HG02571 (cell line): ENCODE results near the gene FAM117B.
"Not testable (repeated sequence)": the region's sequence is repeated elsewhere in the genome, so short reads cannot be mapped to it uniquely, and the experiment has no call there.

Experiments used
- ATAC-seq: cut with Tn5 transposase; IDR thresholded peaks from one replicate; pipeline ENCODE4 v1.9.1; 2021; ENCODE audit warnings: mild to moderate bottlenecking, moderate library complexity; ENCODE audit not compliant: unreplicated experiment

The FAM117B gene

DNA sequence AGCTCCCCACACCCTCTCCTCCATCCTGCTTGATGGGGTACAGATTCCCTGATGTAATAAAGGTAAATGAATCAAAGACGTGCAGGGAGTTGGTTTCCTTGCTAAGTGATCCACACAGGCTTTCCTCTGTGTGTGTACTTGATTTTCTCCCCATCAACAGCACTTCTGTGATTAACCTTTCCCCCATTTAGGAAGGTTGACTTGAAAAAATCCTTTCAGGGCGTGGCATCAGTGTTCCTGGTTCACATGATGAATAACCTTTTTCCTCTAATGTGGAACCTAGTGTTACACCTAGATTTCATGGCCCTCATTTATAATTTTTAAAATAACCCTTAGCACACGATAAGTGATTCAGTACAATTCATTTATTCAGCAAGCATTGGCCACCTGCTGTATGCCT is 121.8 kb downstream of the FAM117B start:
- no peak for ATAC-seq

DNA sequence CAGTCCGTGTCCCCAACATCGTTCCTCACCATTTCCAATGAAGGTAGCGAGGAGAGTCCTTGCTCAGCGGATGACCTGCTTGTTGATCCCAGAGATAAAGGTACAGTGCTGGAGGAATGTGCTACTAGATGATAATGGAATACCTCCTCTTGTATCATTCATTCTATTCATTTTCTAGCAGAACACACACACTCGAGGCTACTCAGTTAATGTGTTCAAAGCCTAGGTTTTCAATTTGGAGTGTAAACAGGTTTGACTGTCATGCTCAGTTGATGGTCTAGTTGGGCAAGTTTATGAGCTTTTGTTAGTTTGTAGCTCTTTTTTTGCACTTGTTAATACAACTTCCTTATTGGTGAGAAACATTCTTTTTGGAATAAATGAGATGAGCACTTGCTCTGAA is 122.6 kb downstream of the FAM117B start:
- ATAC-seq, result no peak

DNA sequence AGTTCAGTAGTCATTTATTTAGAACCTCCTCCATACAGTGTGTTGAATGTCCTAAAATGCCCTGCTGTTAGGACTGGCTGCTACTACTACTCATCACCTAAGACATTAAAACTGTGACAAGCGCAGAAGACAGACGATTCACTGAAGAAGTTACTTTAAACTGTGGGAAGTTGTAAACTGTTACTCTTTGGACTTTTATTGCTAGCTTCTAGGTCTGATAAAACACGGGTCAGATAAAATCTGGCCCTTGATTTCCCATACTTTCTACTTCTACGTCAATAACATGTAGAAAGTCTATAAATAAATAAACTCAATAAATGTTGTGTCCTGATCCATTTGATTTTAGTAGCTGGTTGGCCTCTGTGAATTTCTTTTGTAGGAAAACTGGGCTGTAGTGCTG is 123.4 kb downstream of the FAM117B start:
- no peak for ATAC-seq

DNA sequence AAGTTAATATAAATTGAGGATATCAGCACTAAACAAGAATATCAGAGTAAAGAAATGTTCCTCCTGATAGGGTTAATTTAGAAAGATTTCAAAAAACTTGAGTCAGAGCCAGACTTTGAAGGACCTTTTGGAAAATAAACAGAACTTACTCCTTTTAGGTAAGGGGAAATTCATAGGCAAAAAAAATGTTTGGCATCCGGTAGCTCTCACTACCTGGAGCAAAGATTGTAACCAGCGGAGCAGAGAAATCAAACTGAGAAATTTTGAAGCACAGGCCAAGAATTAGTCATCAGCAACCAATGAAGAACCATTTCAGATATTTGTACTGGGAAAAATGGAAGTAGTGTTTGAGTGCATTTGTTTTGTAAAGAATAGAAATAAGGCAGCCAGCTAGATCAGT is 123.8 kb downstream of the FAM117B start:
- ATAC-seq, result no peak

DNA sequence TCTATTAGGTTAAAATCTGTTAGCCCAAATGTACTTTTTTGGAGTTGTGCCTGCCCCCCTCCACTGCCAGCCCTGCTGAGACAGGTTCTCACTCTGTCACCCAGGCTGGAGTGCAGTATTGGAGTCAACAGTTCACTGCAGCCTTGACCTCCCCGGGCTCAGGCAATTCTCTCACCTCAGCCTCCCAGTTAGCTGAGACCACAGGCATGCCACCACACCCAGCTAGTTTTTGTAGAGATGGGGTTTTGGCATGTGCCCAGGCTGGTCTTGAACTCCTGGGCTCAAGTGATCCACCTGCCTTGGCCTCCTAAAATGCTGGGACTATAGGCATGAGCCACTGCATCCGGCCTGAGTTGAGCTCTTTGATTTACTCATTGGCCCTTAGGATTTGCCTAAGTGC is 126.1 kb downstream of the FAM117B start:
- ATAC-seq, result no peak

DNA sequence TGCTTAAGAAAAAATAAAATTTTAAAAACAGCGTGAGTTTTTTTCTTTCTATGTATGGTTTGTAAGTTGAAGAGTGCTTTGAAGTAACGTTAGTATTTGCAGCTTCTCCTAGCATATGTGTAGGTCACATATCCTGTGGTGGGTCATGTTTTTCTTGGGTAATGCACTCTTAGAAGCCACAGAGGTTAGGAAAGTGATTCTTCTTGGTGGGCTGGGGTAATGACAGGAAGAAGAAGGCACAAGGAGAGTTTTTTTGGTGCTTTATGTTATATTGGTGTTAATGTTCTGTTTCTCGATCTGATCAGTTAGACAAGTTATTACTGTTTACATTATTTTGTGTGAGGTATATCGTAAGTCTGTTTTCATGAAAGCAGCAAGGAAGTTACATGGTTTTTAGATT is 127.8 kb downstream of the FAM117B start:
- no peak for ATAC-seq

DNA sequence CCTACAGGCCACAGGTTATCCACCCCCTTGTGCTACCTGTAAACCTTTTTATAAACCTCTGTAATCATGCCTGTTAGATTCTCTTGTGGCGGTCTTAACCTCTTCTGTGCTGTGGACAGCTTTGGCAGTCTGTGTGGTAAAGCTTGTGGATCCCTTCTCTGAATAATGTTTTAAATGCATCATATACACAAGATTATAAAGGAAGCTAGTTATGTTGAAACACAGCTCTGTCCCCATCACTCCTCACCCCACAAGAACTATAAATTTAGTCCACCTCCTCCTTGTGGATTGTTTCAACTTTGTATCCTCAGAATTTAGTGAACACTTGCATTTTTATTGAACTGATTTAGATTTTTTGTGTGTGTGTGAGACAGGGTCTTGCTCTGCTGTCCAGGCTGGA is 129.1 kb downstream of the FAM117B start:
- ATAC-seq, result no peak

DNA sequence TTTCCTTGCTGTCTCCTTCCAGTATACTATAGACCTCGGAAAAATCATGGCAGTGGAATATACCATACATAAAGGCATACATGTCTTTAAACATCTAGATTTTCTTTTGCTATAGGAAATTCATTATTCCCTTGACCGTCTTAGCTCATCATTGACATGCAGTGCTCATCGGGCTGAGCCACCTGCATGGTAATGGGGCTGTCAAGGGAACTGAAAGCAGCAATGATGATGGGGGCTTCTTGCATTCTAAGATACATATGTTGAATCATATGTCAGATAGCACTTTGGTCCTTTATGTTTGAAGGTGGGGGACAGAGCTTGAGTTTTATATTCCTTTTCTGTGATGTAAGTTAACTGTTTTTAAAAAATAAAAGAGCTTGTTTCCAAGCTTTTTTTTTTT is 130.2 kb downstream of the FAM117B start:
- ATAC-seq, result no peak

DNA sequence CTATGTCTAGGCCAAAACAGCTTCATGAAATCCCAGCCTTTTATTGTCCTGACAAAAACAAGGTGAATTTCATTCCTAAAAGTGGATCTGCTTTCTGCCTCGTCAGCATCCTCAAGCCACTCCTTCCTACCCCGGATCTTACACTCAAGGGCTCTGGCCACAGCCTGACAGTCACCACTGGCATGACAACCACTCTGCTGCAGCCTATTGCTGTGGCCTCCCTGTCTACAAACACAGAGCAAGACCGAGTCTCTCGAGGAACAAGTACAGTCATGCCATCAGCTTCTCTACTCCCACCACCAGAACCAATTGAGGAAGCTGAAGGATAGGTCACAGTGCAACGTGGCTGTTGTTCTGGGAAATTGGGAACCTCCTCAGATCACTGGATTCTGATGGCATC is 130.7 kb downstream of the FAM117B start:
- no peak for ATAC-seq

DNA sequence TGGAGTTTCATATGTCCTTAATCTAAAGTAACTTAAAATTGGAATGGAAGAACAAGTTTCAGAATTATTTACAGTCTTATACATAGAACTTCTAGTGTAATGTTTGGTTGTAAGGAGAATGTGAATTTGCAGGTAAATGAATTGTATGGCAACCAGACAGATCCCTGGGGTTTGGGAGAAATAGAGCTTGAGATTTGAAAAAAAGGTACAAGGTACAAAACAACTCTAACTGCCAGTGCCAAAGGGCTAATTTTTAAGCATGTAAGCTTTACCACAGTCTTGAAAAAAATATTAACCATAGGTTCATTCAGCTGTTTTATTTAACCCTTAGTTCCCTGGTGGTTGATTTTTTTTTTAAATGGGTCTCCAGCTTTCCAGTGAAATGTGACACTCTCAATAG is 133.5 kb downstream of the FAM117B start:
- no peak for ATAC-seq

DNA sequence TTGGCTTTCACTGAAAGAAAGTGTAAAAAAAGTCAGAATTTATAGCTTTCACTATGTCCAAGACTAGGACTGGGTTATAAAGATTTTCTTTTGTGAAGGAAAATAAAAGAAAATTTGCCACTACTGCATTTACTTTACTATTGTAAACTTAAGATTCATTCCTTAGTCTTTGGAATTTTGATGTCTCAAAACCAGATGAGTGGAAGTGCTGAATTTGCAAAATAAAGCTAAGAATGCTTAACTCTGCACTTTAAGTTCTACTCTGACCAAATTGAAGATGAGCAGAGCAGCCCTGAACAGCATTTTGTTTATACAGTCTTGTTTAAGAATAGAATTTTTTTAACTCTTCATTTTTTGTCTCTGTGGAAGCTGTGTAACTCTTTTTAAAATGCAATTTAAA is 134.4 kb downstream of the FAM117B start:
- no peak for ATAC-seq

DNA sequence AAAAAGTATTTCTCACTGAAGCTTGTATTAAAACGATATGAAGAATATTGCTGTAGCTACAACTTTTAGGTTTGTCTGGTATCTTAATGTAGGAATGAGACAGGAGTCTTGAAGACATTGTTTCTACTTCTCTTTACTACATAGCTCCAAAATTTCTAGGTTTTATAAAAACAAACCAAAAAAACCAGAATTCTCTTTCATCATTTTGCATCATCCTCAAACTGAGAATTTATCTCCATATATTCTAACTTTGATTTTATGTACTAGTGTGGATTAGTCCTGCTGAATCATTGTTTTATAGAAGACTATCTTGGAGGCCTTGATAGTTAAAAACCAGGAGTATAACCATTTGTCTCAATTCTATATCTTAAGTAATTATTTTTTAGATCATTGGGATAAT is 136.6 kb downstream of the FAM117B start:
- no peak for ATAC-seq

DNA sequence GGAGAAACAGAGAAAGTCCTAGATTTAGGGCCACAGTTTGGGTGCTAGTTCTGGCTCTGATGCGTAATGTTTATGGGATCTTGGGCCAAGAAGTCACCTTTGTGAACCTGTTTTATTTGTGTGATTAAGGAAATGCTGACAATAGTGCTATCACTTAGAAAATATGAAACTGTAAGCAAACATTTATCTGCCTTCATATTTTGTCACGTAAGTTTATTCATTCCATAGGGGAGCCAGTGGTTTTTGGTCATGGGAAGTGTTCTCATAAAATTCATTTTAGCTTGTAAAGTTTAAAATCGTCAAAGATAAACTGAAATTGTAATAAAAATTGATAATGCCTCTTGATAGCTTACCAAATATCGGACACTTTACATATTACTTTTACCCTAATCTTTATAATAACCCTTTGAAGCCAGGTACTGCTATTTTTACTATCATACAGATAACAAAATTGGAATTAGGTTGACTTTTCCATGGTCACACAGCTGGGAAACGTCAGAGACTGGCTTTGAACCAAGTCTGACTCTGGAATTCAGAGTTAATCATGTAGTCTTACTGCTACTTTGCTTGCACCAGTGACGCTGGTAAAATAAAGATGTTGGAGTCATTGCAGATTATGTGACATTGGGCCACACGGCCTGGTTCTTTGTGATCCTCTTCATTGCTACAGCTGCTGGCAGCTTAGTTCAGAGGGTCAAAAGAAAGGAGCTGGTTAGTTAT is 137.1 kb downstream of the FAM117B start:
- ATAC-seq, result no peak

DNA sequence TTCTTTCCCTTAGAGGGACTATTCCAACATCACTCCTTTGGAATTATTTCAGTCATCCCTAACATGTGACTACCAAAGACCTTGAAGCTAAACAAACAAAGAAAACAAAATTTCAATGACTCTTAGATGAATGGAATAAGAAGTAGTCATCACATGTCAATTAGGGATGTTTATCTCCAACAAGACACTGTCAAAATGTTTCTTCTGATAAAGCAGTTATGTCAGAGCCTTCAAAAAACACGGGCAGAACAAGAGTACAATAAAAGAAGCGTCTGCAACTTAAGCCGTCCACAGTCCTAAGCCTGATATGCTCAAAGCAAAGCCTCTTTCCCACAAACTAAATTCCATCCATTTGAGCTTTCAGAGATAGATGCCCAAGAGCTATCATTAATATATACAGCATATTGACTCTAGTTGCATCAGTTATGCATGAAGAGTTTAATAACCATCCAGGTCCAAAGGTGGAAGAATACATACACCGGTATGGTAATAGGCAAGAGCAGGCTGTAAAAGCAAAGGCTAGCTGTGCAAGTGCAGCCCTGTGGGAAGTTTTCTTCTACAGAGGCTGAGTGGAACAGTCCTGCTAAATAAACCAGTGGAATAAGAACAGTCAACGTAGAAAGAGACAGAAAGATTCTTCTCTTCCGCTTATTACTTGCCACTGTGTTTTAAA is 138.7 kb downstream of the FAM117B start:
- no peak for ATAC-seq

DNA sequence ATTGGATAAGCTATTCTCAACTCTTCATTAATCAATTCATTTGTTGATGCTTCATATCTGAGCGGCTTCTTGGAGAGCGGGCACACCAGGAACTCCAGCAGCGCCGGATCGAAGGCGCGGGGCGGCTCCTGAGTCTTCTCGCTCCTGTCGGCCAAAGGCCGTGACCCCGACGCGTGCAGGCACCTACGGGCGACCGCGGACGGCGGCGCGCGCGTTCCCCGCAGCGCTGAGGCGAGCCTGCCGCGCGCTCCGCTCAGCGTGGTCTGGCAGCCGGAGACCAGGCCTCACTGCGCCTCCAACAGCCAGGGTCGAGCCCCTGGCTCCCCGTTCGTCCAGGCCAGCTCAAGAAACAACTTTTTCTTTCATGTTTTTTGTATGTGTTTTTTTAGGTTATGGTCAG is 139.3 kb downstream of the FAM117B start:
- no peak for ATAC-seq

DNA sequence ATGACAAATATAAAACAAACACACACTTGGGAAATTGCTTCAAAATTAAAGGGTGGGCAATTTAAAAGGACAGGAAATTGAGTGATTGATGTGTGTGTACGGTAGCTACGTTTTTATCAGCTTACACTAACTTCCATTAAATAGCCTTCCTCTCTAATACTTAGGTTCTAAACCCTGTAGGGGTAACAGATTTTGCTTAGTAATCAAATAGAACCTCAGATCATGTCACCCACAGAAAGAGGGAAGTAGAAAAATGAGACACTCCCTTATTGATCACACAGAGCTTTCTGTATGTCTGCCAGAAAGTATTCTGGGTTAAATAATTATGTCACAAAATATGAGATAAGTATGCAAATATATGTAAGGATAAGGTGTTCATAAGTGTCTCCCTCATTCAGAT is 143.4 kb downstream of the FAM117B start:
- ATAC-seq, result no peak

DNA sequence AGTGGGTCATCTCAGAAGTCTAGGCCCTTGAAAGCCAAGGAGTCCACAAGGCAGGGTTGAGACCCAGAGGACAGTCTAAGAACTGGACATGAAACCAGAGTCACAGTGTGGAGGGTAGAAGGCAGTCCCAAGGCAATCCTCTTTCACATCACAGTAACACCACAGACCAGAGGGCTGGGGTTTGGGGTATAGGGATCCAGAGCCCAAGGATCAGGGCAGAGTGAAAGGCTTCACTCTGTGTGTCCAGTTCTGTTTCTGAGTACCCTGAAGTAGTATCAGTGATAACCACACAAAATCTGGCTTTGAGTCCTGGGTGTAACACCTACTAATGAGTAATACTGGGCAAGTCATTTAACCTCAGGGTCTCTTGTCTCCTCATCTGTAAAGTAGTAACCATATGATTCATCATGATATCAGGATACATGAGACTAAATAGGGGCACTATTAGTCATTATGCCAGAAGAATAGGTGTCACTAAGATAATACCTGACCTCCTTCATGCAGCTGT is 145.8 kb downstream of the FAM117B start:
- peak; percentile 86 for ATAC-seq

DNA sequence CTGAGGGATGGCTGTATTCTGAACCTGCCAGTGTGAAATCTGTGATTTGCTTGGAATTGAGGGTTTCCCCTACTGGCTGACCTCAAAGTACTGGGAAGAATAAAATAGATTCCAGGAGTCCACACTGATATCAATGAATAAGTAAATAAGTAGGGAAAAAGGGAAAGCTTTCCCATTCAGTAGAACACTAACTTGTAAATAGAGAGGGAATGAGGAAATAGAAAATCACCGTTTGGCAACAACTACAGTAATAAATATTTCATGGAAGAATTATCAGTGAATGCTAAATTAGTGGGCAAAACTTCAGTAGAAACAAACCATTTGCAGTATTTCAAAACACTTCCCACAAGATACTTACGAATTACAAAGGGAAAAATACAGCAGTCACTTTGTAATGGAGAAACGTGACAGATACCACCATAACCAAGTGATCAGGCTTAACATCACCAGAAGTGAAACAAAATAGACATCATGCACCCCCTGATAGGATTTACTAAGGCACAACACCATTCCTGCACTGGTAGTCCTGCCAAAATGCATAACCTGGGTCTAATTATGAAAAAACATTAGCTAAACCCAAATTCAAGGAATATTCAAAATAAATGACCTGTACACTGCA is 148.3 kb downstream of the FAM117B start:
- ATAC-seq, result no peak

DNA sequence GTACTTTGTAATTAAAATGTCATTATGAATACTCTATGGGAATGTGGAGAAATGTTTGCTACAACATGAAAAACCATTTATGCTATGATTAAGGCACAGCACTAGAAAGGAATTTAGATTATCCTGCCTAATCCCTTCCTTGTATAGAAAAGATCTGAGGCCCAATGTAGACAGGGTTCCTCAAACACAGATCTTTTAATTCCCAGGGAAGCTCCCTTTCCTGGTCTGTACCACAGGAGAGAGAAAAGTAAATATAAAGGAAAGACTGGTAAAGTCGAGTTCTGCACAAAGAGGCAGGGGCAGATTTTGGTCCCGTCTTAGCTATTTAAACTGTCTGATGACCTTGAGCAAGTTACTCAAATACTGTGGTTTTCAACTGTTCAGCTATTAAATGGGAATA is 152.1 kb downstream of the FAM117B start:
- no peak for ATAC-seq

DNA sequence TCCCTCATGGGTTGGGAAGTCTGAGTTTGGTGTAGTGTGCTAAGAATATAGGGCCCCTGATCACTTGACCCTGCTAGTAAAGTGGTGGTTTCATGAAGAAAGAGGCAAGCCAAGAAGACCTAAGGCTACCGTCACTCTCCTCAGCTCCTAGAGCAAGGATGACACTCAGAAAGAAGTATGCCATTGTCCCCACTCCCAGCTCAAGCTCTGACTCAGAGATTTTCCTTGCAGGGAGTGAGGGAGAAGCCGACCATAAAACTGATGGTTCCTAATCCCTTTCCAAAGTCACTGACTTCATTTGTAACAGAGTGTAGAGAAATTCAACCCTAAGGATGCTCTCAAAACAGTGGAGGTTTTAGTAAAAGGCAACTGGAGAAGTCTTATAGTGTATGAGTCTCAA is 155.9 kb downstream of the FAM117B start:
- ATAC-seq, result no peak

DNA sequence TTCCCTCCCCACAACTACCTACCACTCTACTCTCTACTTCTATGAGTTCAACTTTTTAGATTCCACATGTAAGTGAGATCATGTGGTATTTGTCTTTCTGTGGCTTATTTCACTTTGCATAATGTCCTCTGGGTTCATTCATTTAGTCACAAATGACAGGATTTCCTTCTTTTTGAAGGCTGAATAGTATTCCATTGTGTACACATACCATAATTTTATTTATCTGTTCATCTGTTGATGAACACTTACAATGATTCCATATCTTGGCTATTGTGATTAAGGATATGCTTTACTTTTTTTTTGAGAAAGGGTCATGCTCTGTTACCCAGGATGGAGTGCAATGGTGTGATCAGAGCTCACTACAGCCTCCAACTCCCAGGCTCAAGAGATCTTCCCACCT is 163.2 kb downstream of the FAM117B start:
- no peak for ATAC-seq

DNA sequence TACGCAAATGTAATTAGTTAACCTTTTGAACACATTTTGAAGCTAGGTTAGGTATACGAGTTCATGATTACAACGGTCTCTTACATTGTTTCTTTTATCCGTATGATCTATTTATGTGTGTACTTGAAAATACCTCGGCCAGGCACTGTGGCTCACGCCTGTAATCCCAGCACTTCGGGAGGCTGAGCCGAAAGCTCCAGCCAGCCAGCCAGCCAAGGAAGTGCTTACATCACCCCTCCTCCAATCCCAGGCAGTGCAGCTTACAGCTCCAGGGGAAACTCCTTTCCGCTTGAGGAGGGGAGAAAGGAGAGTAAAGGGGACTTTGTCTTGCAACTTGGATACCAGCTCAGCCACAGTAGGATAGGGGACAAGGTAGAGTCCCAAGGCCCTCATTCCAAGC is 171.1 kb downstream of the FAM117B start:
- not testable (repeated sequence) for ATAC-seq
